GM21529 (cell line): ENCODE data around the gene EWSR1.
"Not testable (repeated sequence)": the region's sequence is repeated elsewhere in the genome, so short reads cannot be mapped to it uniquely, and the experiment has no call there.

Experiments used
- ATAC-seq: cut with Tn5 transposase; IDR thresholded peaks from one replicate; pipeline ENCODE4 v1.9.1; 2021; ENCODE audit not compliant: unreplicated experiment

EWSR1 gene

DNA sequence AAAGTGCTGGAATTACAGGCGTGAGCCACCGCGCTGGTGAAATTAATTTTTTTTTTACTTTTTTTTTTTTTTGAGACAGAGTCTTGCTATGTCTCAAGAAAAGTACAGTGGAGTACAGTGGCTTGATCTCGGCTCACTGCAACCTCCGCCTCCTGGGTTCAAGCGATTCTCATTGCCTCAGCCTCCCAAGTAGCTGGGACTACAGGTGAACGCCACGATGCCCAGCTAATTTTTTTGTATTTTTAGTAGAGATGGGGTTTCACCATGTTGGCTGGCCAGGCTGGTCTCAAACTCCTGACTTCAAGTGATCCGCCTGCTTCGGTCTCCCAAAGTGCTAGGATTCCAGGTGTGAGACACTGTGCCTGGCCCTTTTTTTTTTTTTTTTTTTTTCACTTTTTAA is 20.2 kb upstream of the EWSR1 start:
- not testable (repeated sequence) for ATAC-seq

DNA sequence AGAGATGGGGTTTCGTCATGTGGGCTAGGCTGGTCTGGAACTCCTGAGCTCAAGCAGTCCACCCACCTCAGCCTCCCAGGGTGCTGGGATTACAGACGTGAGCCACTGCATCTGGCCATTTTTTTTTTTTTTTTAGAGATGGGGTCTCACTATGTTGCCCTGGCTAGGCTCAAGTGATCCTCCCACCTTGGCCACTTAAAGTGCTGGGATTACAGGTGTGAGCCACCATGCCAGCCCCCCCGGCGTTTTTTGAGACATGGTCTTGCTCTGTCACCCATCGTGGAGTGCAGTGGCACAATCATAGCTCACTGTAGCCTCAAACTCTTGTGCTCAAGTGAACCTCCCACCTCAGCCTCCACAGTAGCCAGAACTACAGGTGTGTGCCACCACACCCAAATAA is 16.8 kb upstream of the EWSR1 start:
- ATAC-seq: no peak

DNA sequence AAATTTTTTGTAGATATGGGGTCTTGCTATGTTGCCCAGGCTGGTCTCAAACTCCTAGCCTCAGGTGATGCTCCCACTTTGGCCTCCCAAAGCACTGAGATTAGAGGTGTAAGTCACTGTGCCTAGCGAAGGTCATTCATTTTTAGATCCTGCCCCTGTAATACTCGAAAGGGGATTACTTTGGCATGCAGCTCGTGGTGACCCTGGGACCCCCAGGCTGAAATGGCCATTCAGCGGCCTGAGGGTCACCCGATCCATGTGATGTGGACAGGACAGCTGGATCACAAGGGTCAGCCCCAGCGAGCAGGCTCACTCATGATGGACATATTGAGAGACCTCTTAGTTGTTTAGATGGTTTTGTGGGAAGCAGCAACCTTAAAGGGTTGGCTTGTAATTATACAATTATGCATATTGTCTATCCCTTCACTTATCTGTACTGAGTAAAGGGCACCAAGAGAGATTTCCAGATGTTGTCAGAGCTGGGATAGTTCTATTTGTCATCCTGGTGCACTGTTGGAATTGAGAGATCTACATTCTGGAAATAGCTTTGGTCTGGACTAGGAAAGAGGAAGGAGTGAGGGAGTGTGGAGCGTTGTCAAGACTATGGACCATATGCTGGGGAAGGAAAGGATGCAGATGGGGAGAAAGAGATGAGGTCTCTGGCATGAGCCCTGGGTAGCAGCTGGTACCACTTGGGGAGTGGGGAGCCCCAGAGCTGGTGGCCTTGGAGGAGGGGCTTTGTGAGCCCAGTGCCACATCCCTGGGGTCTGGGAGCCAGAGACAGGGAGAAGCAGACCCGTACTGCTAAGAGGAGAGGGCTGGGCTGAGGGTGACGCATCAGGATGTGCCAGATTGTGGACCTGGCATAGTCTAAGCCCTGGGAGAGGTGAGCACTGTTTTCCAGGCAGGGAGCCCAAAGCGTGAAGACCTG is 15.8 kb upstream of the EWSR1 start:
- no peak for ATAC-seq

DNA sequence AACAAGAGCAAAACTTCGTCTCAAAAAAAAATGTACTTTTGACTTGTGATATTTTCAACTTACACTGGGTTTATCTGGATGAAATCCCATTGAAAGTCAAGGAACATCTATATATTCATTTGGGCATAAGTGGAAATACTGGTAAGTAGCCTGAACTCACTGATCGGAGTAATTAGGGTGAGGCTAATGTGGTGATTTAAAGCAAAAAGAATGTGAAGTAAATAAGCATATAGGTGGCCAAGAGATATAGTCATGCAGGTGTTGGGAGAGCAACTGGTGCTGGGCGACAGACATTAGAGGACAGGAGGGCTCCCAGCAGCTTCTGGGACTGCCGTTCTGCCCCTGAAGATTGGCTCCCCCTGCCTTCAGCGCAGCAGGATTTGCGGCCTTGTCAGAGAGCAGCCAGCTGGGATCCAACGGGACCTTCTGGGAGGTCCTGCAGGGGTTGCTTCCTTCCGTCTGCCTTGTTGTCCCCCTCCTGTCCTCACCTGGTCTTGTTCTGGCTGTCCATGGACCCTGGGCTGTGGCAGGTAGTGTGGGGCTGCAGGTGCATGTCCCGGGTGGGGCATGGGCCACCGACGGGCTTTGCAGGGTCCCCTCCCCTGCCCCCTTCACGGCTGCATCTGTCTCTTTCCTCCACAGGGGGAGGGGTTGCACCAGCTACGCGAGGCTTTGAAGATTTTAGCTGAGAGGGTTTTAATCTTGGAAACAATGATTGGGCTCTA is 14.3 kb upstream of the EWSR1 start:
- no peak for ATAC-seq

DNA sequence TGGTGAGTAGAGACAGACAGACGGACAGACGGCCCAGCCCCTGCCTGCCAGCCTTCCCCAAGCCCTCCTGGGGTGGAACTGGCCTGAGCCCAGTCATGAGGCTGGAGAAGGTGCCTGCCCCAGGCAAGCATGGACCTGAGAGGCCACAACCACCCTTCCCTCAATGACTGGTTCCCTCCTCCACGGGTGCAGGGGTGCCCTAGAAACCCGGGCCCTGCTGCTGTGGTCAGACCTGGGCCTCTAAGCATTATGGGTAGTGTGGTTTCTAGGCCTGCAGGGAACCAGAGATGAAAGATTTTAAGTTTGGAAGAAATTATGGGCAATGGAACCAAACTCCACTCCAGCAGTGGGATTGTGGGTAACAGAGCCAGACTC is 13.8 kb upstream of the EWSR1 start:
- no peak for ATAC-seq

DNA sequence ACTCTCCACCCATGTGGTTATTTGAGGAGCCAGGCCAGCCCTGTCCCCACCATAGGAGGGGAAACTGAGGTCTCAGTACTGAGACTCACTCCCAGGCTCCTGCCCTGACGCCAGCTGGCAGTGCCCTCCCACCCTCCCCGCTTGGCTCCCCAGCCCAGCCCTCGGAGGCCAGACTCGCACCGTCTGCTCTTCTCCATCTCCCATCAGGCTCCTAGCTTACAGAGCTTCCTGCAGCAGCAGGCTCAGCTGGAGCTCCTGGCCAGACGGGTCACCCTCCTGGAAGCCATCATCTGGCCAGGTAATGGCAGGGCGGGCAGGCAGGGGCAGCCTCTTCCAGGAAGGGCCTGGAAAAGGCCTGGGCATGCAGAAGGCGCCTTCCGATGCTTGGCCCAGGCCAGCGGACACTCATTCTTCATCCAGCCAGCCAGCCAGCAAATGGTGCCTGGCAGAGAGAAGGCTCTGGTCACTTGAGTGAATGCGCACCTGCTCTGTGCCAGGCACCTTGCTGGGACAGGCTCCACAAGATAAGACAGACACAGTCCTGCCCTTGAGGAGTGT is 12.9 kb upstream of the EWSR1 start:
- ATAC-seq: no peak

DNA sequence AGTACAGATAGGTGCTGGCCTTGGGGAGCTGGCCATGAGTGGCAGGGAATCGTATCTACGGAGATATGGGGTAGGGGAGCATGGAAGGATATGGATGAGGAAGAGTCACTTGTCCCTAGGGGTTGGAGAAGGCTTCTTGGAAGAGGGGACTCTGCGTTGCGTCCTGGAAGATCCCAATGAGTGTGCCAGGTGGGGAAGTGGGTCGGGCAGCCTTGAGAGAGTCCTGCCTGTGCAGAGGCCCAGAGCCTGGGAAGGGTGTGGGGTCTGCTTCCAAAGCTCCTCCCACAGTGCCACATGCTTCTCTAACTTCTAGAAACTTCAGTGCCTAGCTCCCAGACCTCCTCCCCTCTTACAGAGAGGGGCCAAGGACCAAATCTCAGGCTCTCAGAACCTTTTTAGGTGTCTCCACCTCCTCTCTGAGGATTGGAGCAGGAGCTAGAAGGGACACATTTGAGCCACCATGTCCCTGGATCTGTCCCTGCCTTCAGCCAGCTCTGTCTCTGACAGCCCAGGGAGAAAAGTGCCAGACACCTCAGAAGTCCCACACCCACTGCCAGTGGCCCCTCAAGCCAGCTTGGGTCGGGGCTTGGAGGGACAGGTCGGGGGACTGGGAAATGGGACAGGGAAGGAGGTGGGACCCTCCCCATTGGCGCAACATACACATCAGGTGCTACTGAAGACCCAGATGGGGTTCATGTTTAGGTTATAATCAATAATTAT is 11.3 kb upstream of the EWSR1 start:
- no peak for ATAC-seq

DNA sequence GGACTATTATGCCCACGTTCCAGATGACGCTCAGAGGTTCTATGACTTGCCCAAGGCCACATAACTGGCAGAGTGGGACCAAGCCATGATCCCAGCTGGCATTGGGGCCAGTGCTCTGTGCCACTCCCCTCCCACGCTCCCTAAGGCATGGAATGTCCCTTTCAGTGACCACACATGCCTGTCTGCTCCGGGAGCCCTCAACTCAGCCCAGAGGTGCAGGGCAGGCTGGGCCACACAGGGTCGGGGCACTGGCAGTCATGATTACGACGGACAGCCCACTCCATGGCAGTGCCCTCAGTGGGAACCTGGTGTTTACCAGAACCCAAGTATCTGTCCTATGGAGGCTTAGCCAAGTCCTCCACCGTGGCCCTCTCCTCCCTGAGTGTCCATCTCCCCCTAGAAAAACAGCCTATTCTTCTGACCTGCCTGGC is 10.3 kb upstream of the EWSR1 start:
- no peak for ATAC-seq

DNA sequence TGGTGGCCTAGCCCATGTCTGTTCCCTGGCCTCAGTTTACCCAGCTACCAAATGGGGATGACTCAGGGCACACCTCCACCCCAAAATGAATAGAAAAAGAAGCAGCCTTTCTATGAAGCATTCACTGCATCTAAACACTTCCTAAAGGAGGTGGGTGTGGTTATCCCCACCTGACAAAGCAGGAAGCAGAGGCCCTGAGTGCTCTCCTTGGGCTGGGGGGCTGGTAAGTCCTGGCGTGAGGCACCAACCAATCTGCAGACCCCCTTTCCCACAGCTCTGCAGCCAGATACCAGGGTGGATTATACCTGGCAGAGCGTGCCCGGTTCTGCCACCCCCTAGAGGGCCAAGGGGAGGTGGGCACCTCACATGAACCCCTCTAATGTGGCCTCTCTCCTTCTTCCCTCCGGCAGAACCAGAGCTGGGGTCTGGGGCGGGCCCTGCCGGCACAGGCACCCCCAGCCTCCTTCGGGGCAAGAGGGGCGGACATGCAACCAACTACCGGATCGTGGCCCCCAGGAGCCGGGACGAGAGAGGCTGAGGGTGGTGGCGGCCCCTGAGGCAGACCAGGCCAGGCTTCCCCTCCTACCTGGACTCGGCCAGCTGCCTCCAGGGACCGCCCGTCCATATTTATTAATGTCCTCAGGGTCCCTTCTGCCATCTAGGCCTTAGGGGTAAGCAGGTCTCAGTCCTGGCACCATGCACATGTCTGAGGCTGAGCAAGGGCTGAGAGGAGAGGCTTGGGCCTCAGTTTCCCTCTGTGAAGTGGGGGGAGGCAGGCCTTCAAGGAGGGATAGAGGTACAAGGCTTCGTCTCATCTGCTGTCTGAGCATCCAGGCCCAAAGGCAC is 9.4 kb upstream of the EWSR1 start:
- no peak for ATAC-seq

DNA sequence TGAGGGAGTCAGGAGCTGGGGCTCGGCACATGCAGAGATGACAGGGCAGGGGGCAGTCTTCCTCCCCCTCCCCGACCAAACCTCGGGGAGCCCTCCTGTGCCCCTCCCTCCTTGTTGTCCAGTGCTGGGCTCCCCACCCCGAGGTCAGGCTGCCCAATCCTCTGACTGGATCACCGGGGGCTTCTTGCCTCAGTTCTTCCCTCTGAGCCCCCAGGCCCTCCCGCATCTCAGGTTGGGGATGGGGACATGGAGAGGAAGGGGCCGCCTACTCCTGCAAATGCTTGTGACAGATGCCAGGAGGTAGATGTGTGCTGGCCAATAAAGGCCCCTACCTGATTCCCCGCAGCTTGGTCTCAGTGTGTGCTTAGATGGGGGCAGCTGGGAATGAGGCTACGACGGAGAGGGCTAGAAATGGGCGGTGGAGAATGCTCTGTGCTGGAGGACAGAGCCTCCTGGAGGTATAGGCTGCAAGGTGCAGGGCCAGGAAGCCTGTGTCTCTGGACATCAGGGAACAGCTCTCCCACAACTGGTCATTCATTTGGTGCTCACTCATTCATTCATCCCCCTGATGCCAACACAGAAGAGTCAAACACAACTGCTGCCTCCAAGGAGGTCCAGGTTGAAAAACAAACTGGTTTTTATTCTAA is 8.7 kb upstream of the EWSR1 start:
- ATAC-seq: no peak

DNA sequence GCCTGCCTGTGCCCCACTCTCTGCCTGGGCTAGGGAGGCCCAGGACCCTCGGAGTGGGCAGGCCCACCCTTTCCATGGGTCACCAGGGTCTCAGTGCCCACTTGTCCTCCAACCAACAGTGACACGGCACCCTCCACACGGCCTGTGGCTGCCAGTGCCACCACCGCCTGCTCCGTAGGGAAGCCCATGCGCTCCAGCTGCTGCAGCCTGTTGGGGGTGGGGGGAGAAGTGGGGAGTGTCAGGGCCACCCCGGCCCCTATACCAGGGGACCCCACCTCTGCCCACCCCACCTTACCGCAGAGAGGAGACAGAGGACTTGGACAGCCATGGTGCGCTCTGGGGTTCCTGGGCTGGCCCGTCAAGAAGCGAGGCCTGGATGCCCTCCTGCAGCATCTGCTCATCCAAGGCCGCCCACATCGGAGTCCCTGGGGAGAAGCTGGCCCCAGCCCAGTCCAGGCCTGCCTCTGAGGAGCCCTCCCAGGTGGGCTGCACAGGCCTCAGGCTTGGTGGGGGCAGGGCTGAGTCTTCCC is 8.0 kb upstream of the EWSR1 start:
- ATAC-seq: no peak

DNA sequence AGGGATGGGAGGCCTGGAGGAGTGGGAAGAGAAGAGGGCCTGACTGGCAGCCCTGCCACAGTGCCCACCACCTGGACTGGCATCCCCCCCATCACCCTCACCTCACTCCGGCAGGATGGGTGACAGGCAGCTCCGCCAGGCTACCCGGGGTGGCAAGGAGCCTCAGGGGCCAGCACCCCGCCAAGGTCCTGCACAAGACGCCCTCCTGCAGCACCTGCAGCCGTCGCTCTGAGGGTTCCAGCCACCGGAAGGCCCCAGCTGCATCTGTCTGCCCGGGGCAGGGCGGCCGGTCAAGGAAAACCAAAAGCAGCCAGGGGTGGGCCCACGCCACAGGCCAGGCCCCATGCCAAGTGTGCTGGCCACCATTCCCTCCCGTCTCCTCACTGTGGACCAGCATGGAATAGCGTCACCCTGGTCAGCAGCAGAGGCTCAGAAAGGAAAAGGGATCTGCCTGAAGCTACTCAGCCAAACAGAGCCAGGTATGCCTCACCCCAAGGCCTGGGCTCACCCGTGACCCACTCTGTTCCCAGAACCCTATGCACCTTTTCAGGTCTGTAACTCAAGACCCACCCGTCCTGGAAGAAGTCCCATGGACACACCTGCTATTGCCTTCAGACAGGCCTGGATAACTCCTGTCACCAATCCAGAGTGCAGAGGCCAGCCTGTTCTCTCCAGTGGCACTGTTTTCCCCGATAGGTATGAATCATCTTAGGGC is 7.3 kb upstream of the EWSR1 start:
- ATAC-seq: no peak

DNA sequence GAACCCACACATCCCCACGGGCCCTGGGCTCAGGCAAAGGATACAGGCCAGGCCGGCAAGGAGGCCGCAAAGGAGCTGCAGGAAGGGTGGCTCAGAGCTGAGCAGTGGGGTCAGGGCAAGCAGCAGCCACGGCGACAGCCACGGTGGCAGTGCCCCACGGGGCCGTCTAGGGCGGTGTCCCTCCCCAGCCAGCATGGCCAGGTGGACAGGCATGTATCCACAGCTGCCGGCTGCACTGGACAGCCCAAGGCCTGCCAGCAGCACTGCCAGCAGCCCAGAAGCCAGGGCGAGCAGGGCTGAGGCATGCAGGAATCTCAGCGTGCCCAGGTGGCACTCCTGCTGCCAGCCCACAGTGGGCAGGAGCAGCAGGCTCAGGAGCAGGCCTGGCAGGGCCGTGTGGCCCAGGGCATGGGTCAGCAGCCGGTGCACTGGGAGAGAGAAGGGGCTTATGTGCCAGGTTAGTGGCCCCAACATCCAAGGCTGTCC is 4.2 kb upstream of the EWSR1 start:
- no peak for ATAC-seq

DNA sequence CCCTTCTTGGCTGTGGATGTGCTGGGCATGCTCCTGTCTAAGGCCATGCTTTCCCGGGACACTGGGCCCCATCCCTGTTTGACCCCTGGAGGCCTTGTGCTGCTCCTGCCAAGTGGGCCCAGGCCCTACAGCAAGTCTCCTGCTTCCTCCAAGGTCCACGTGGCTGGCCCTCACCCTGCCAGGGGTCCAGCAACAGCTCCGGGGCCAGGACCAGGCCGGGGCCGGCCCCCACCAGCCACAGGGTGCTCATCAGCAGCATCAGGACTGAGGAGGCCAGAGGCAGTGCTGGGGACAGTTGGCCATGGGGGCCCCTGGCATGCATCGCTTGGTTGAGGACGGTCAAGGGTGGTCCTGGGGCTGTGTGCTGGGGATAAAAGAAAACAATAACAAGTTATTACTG is 2.8 kb upstream of the EWSR1 start:
- no peak for ATAC-seq

DNA sequence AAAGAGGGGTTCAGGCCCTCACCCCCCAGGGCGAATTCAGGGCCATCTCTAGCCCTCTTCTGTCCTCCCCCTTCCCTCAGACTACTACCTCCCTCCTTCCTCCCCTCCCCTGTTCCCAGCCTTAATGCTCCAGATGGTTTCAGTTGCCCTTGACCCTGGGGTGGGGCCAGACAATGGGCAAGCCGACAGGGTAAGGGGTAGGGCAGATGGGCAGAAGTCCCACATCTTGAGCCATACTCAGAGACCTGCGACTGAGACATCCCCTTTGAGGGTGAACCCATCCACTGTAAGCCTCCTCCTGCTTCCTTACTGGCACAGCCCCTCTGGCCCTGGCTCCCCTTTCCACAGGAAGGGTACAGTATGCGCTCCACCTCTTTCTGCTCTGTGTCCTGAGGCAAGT is 2.1 kb upstream of the EWSR1 start:
- no peak for ATAC-seq

DNA sequence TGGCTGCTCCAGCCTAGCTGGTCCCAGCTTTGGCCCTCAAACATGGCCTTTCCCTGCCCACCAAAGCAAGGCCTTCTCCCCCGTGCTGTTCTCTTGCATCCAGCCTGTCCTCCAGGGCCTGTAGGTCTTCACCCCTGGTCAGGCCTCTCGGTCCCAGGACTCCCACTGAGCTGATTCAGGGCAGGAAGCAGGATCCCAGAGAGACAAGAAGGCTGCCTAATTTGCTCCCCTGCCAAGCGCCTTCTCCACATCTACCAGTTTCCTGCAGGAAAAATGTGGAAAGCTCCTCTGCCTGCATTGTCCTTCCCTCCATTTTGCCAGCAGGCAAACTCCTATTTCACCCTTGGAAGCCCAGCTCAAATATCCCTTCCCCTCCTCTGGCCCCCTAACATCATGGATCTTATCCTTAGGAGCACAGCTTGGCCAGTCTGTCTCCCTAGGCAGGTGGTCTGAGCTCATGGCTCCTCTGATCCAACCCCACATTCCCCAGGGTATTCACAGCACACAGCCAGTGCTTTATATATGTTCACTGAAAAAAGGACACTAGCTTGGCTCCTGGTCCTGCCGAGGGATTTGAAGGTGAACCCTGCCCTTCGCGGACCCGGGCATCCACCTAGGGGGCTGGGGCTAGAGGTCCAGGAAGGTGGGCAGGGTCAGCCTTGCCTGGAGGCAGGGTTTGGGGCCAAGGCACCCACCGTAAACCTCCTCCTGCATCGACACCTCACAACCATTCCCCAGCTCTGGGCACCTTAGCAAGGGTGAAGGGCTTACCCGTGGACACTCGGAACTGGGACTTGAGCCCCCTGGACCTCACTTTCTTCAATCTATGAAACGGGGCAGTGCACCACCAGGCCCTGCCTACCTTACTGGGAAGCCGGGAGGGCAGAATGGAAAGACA is 1.3 kb upstream of the EWSR1 start:
- ATAC-seq: no peak

DNA sequence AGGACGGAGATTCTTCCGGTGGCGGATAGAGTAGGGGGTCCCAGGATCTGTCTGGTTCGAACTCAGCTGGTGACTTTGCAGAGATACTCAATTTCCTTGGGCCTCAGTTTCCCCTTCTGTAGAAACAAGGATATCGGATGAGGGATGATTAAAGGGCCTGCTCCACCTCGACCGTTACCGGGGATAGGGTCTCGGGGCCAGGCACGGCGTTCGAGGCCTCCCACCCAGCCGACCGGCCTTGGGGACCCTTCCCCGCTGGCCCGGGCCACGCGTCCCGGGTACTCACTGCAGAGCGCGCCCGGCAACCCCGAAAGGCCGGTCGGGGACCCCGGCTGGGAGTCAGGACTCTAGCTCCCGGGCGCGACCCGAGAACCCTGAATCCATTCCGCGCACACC is 608 bp upstream of the EWSR1 start:
- ATAC-seq: peak; percentile 31
